Activated T-cell treated with anti-CD3 and anti-CD28 coated beads, Interleukin-2, amount 50 U/mL, for 24 hours (primary cell): Measurements from ENCODE around the gene HDAC10.

Source experiments
- DNase-seq: peaks from one replicate; pipeline ENCODE4 v3.0.0-alpha.2; 2020
- H3K27ac Mint-ChIP-seq: 2 replicates; pipeline ENCODE4 v1.8.0; 2020; ENCODE audit warnings: mild to moderate bottlenecking, mixed read lengths
- H3K27me3 Mint-ChIP-seq: 2 replicates; pipeline ENCODE4 v1.8.0; 2020; ENCODE audit warnings: mixed read lengths
- H3K36me3 Mint-ChIP-seq: 2 replicates; pipeline ENCODE4 v1.8.0; 2020; ENCODE audit warnings: low read depth, mixed read lengths
- H3K4me1 Mint-ChIP-seq: 2 replicates; pipeline ENCODE4 v1.8.0; 2020; ENCODE audit warnings: low read depth, mixed read lengths
- H3K4me3 Mint-ChIP-seq: 2 replicates; pipeline ENCODE4 v1.8.0; 2020; ENCODE audit warnings: mild to moderate bottlenecking, moderate library complexity, mixed read lengths
- H3K9me3 Mint-ChIP-seq: 2 replicates; pipeline ENCODE4 v1.8.0; 2020; ENCODE audit warnings: mixed read lengths

HDAC10 gene

GRCh38 chr22:50289942-50290630 lies 39.0 kb upstream of the HDAC10 start:
- Mint-ChIP-seq H3K4me3 (no peak overlapping the region), H3K27me3 (peaks cover 37% of the 10 kb centered on the region), H3K27ac (no peak overlapping the region), H3K36me3 (no peaks in the 10 kb centered on the region), H3K4me1 (peaks cover 6% of the 10 kb centered on the region), H3K9me3 (no peaks in the 10 kb centered on the region)
- DNase-seq = no peak

DNA sequence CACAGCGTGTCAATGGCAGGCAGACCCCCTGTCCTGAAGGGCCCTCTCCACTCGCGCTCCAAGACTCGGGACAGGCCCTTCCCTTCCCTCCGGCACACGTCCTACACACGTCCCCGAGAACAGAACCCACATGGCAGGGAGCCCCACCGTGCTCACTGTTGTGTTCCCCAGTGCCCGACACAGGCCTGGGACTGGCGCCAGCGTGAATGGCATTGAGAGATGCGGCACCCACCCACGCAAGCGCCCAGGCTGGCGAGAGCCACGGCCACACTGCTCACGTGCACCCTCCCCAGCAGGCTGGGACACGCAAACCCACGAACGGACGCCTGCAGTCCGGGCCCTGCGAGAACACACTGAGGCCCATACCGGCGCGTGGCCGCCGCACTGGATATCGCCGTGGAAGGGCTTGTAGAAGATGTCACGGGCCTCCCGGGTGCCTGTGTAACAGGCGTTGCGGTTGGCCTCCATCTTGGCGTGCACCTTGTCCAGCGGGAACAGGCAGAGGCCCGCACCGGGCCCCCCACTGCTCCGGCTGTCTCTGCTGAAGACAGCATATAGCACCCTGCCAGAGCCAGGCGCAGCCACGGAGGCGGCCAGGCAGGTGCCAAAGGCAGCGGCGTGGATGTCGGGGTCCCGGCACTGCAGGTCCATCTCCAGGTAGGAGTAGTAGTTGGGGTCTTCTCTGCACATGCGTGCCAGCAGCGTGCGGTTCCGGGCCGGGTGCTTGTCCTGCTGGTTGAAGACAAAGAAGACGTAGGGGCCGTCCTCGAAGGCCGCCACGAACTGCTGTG lies 38.3 kb upstream of the HDAC10 start:
- no peak overlapping the region for H3K27ac Mint-ChIP-seq
- H3K36me3 Mint-ChIP-seq = no peaks in the 10 kb centered on the region

GRCh38 chr22:50287731-50288130 lies 36.7 kb upstream of the HDAC10 start:
- no peaks in the 10 kb centered on the region for H3K36me3 Mint-ChIP-seq
- DNase-seq = no peak
- H3K4me3 Mint-ChIP-seq = no peak overlapping the region
- peaks cover 3% of the 10 kb centered on the region for H3K4me1 Mint-ChIP-seq
- no peak overlapping the region for H3K27ac Mint-ChIP-seq
- H3K27me3 Mint-ChIP-seq = peaks cover 29% of the 10 kb centered on the region
- H3K9me3 Mint-ChIP-seq = no peaks in the 10 kb centered on the region

More for the DNA sequence above, 38.3 kb upstream of the HDAC10 start:
- H3K27me3 Mint-ChIP-seq = peaks cover 35% of the 10 kb centered on the region
- H3K9me3 Mint-ChIP-seq = no peaks in the 10 kb centered on the region
- H3K4me3 Mint-ChIP-seq = no peak overlapping the region
- peaks cover 6% of the 10 kb centered on the region for H3K4me1 Mint-ChIP-seq
- DNase-seq = no peak

GRCh38 chr22:50286701-50287318 lies 35.7 kb upstream of the HDAC10 start:
- Mint-ChIP-seq H3K27me3 (peaks cover 21% of the 10 kb centered on the region), H3K36me3 (no peaks in the 10 kb centered on the region), H3K4me3 (no peak overlapping the region), H3K27ac (no peak overlapping the region), H3K4me1 (no peaks in the 10 kb centered on the region), H3K9me3 (no peaks in the 10 kb centered on the region)
- DNase-seq = no peak

DNA sequence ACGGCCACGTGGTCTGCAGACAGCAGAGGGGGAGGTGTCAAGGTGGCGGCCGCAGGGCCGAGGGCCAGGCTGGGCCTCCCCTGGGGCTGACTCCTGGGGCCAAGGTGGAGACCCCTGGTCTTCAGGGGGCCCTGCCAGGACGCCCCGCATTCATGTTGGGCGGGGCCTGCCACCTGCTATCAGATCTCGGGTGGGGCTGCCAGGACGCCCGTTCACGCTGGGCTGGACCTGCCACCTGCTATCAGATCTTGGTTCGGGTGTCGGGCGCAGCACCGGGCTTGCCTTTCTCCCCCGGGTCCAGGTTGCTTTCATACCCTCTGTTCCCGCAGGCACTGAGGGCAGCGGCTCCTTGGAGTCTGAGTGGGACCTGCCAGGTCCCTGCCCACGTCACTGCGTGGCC lies 35.2 kb upstream of the HDAC10 start:
- Mint-ChIP-seq H3K4me1 (no peaks in the 10 kb centered on the region), H3K27ac (no peak overlapping the region), H3K4me3 (no peak overlapping the region), H3K27me3 (peaks cover 15% of the 10 kb centered on the region), H3K36me3 (no peaks in the 10 kb centered on the region), H3K9me3 (no peaks in the 10 kb centered on the region)
- no peak for DNase-seq

DNA sequence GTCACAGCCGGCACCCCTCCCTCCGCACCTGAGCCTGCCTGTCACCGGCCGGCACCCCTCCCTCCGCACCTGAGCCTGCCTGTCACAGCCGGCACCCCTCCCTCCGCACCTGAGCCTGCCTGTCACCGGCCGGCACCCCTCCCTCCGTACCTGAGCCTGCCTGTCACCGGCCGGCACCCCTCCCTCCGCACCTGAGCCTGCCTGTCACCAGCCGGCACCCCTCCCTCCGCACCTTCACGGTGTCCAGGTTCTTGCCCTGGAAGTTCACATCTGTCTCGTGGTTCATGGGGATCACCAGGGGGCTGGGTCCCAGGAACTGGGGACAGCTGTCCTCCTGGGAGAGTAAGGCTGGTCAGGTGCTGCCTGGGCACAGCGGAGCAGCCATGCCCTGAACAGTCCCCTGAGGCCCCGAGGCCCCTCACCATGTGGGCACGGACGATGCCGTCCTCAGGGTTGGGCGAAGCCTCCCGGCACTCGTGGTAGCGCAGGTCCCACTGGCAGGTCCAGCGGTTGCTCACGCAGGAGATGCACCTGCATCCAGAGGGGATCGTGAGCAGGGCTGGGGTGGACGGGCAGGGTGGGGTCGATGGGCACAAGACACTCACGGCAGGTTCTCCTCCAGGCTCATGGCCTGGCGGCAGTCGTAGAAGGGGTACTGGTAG lies 34.6 kb upstream of the HDAC10 start:
- Mint-ChIP-seq H3K4me3 (no peak overlapping the region), H3K9me3 (no peaks in the 10 kb centered on the region), H3K27me3 (peaks cover 9% of the 10 kb centered on the region)

DNA sequence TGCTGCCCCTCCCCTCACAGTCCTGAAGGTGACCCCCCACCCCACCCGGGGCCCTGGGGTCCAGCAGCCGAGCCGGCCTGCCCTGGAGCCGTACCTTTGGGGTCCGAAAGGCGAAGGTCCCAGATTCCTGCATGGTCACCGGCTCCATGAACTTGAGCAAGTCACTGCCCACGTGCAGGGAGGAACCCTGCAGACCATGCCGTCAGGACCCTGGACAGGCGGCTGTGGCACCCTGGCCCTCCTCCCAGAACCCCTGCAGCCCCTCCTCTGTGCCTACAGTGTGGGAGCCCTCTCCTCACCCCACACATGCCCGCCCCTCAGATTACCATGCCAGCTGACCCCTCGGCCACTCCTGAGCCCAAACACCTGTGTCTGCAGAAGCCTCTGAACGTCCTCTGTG lies 33.4 kb upstream of the HDAC10 start:
- Mint-ChIP-seq H3K4me1 (no peaks in the 10 kb centered on the region), H3K9me3 (no peaks in the 10 kb centered on the region), H3K36me3 (no peaks in the 10 kb centered on the region)

More for the DNA sequence above, 34.6 kb upstream of the HDAC10 start:
- Mint-ChIP-seq H3K27ac (no peak overlapping the region), H3K4me1 (no peaks in the 10 kb centered on the region), H3K36me3 (no peaks in the 10 kb centered on the region)
- no peak for DNase-seq

GRCh38 chr22:50283821-50284220 lies 32.8 kb upstream of the HDAC10 start:
- H3K27me3 Mint-ChIP-seq = peaks cover 3% of the 10 kb centered on the region
- no peak for DNase-seq
- no peaks in the 10 kb centered on the region for H3K4me1 Mint-ChIP-seq
- H3K27ac Mint-ChIP-seq = no peak overlapping the region
- no peaks in the 10 kb centered on the region for H3K9me3 Mint-ChIP-seq
- H3K36me3 Mint-ChIP-seq = no peaks in the 10 kb centered on the region
- no peak overlapping the region for H3K4me3 Mint-ChIP-seq

More for the DNA sequence above, 33.4 kb upstream of the HDAC10 start:
- H3K4me3 Mint-ChIP-seq = no peak overlapping the region
- H3K27ac Mint-ChIP-seq = no peak overlapping the region
- H3K27me3 Mint-ChIP-seq = peaks cover 3% of the 10 kb centered on the region
- DNase-seq = no peak

GRCh38 chr22:50282361-50283155 lies 31.5 kb upstream of the HDAC10 start:
- DNase-seq = no peak
- no peak overlapping the region for H3K27ac Mint-ChIP-seq
- H3K4me3 Mint-ChIP-seq = no peak overlapping the region
- H3K27me3 Mint-ChIP-seq = no peaks in the 10 kb centered on the region
- no peaks in the 10 kb centered on the region for H3K4me1 Mint-ChIP-seq
- H3K36me3 Mint-ChIP-seq = no peaks in the 10 kb centered on the region
- no peaks in the 10 kb centered on the region for H3K9me3 Mint-ChIP-seq

- Mint-ChIP-seq H3K4me1 (no peaks in the 10 kb centered on the region), H3K27ac (no peak overlapping the region), H3K36me3 (no peaks in the 10 kb centered on the region), H3K9me3 (no peaks in the 10 kb centered on the region), H3K4me3 (no peak overlapping the region), H3K27me3 (no peaks in the 10 kb centered on the region)
- DNase-seq = no peak
Measured at GRCh38 chr22:50281957-50282356, 30.9 kb upstream of the HDAC10 start.

DNA sequence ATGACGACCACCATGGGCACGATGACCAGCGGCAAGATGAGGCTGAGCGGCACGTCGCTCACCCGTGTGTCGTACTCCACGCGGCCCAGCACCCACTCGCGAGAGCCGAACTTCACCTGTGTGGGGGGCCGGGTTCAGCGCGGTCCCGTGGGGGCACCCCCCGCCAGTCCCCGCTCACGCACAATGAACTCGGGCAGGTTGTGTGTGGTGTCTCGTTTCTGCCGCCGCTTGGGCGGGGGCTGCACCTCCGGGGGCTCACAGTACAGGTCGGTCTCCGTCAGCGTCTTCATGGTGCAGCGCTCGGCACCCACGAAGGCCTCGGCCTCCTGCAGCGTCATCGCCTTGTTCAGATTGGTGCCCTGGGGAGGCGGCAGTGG lies 30.3 kb upstream of the HDAC10 start:
- H3K27me3 Mint-ChIP-seq = no peaks in the 10 kb centered on the region
- H3K4me3 Mint-ChIP-seq = no peak overlapping the region
- H3K36me3 Mint-ChIP-seq = no peaks in the 10 kb centered on the region
- DNase-seq = no peak
- H3K27ac Mint-ChIP-seq = no peak overlapping the region
- no peaks in the 10 kb centered on the region for H3K4me1 Mint-ChIP-seq
- no peaks in the 10 kb centered on the region for H3K9me3 Mint-ChIP-seq

- H3K27ac Mint-ChIP-seq = no peak overlapping the region
- H3K4me3 Mint-ChIP-seq = no peak overlapping the region
- H3K36me3 Mint-ChIP-seq = no peaks in the 10 kb centered on the region
- H3K27me3 Mint-ChIP-seq = no peaks in the 10 kb centered on the region
- H3K9me3 Mint-ChIP-seq = no peaks in the 10 kb centered on the region
- no peak for DNase-seq
- no peaks in the 10 kb centered on the region for H3K4me1 Mint-ChIP-seq
Measured at GRCh38 chr22:50280708-50281383, 29.8 kb upstream of the HDAC10 start.

DNA sequence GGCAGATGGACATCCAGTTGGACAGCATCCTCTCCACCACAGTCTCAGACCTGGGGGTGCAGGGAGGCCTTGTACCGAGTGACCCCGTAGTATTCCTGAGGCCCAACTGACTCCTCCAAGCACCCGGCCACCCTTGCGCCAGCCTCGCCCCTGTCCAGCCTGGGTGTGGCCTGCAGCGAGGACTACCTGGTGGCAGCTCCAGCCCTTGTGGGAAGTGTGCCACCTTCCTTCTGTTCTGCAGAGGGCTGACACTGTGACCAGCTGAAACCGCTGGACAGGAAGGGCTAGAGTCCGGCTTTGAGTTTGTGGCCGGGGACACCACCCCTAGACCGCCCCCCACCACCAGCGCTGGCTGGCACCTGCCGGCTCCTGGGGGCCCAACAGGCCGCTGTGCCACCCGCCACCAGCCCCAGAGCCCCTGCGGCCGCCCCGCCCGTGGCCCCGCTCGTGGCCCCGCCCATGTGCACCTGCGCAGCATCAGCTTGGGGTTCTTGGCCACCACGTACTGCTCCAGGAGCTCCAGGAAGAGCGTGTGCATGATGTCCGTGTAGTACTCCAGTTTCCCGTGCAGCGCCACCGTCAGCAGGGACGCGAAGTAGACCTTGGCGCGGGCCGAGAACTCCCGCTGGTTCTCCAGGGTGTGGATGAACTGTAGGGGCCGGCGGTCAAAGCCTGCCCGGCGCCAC lies 29.1 kb upstream of the HDAC10 start:
- Mint-ChIP-seq H3K27me3 (no peaks in the 10 kb centered on the region), H3K36me3 (no peaks in the 10 kb centered on the region), H3K4me3 (no peak overlapping the region), H3K9me3 (no peaks in the 10 kb centered on the region), H3K27ac (no peak overlapping the region), H3K4me1 (no peaks in the 10 kb centered on the region)
- no peak for DNase-seq
